Sciatic nerve (tissue), 2 donors: ENCODE results near the gene THEMIS2. TPM values are rescaled to one million over a fixed set of nuclear protein-coding genes. Genes with fewer than 3 reads are reported as not detected.
"Not testable (repeated sequence)": the region's sequence is repeated elsewhere in the genome, so short reads cannot be mapped to it uniquely, and the experiment has no call there.

Experiments
- ATAC-seq: fragments of 200-7000 bp; cut with Tn5 transposase; one replicate; pipeline ENCODE4 v1.9.1; 2020; ENCODE audit warnings: mild to moderate bottlenecking, moderate library complexity
- DNase-seq: peaks from one replicate; pipeline ENCODE4 v3.0.0-alpha.2; 2020; ENCODE audit warnings: low spot score
- intact Hi-C: fragments of 100-400 bp; cut with DNase I; formaldehyde crosslinking; loops from one replicate; pipeline ENCODE4 v1.14.2; 2022
- total RNA-seq: library from RNA; stranded (reverse); fragmentation: NEBNext Ultra II Directional; extraction: Animal tissue kit (Norgen Biotek cat#: 25700); gene quantifications from one replicate; pipeline ENCODE4 v1.2.1, GENCODE V29; 2021
- donor health status: DM: no; HTN: no; CAD: no.
- donor health status: DM: no; HTN: no; CAD: no.

Gene THEMIS2
- total RNA-seq, result 25.7 TPM

GRCh38 chr1:27872059-27872801, at the start of gene THEMIS2:
TSS of gene THEMIS2 (plus strand) at chr1:27872544. CDS start at chr1:27872572, 28 bp downstream.
- intact Hi-C loops, result no loop called here
- ATAC-seq (peak; percentile 78), DNase-seq (peak; percentile 78)

- DNase-seq (no peak), ATAC-seq (no peak)
- intact Hi-C loops, result no loop called here
These were observed 48.6 kb upstream of the THEMIS2 start for GRCh38 chr1:27823784-27824183.

- ATAC-seq (no peak), DNase-seq (no peak)
- intact Hi-C loops, result no loop called here
These were observed 47.9 kb upstream of the THEMIS2 start for GRCh38 chr1:27824411-27824810.

GRCh38 chr1:27829339-27829960, 42.9 kb upstream of the THEMIS2 start:
- intact Hi-C loops, DNase-seq, ATAC-seq: not testable (repeated sequence)

- intact Hi-C loops, result no loop called here
- ATAC-seq, result peak; percentile 100
- DNase-seq, result peak; percentile 94
These were observed 41.5 kb upstream of the THEMIS2 start, which contains the start of gene PPP1R8 for GRCh38 chr1:27830621-27831440. TSS of gene PPP1R8 (plus strand) at chr1:27830782. CDS start at chr1:27830836, 54 bp downstream.

- intact Hi-C loops, result no loop called here
- ATAC-seq (no peak), DNase-seq (no peak)
These were observed 40.6 kb upstream of the THEMIS2 start for GRCh38 chr1:27831568-27832410.

GRCh38 chr1:27832762-27833161, 39.6 kb upstream of the THEMIS2 start:
- intact Hi-C loops, result no loop called here
- ATAC-seq, result no peak
- no peak for DNase-seq

- ATAC-seq, result no peak
- DNase-seq, result no peak
- intact Hi-C loops, result no loop called here
These were observed 38.9 kb upstream of the THEMIS2 start for GRCh38 chr1:27833470-27833869.

- no peak for DNase-seq
- intact Hi-C loops, result no loop called here
- ATAC-seq, result no peak
These were observed 37.3 kb upstream of the THEMIS2 start for GRCh38 chr1:27835046-27835445.

- intact Hi-C loops, result no loop called here
These were observed 36.8 kb upstream of the THEMIS2 start for GRCh38 chr1:27835501-27835900.

GRCh38 chr1:27849951-27850350, 22.4 kb upstream of the THEMIS2 start:
- DNase-seq (no peak), ATAC-seq (no peak)
- intact Hi-C loops, result no loop called here

More at GRCh38 chr1:27835501-27835900, 36.8 kb upstream of the THEMIS2 start:
- DNase-seq (no peak), ATAC-seq (no peak)

- DNase-seq, result no peak
- intact Hi-C loops, result no loop called here
- no peak for ATAC-seq
These were observed 17.3 kb upstream of the THEMIS2 start for GRCh38 chr1:27855085-27855484.

- no peak for ATAC-seq
- intact Hi-C loops, result no loop called here
- DNase-seq, result peak; percentile 52
These were observed 15.6 kb upstream of the THEMIS2 start for GRCh38 chr1:27856561-27857343.

- intact Hi-C loops, ATAC-seq: not testable (repeated sequence)
- peak; percentile 33 for DNase-seq
These were observed 14.8 kb upstream of the THEMIS2 start for GRCh38 chr1:27857552-27857951.

- peak; percentile 89 for DNase-seq
- peak; percentile 90 for ATAC-seq
- intact Hi-C loops, result no loop called here
These were observed 14.0 kb upstream of the THEMIS2 start for GRCh38 chr1:27858072-27858948.

GRCh38 chr1:27858949-27859576, 13.3 kb upstream of the THEMIS2 start:
- intact Hi-C loops, result no loop called here

GRCh38 chr1:27861436-27861835, 10.9 kb upstream of the THEMIS2 start:
- DNase-seq, result no peak
- ATAC-seq, result no peak
- intact Hi-C loops, result no loop called here

More at GRCh38 chr1:27858949-27859576, 13.3 kb upstream of the THEMIS2 start:
- DNase-seq (no peak), ATAC-seq (no peak)
